Stimulated activated CD4-positive, alpha-beta T cell treated with anti-CD3 and anti-CD28 coated beads, Interleukin-15, amount 100 ng/mL, for 24 hours (primary cell): ENCODE measurements around the gene PRR3.
A peak's percentile ranks its signal among the peaks of the same experiment; 100 is the strongest.
"Not testable (repeated sequence)": the region's sequence is repeated elsewhere in the genome, so short reads cannot be mapped to it uniquely, and the experiment has no call there.

Source experiments
- DNase-seq: peaks from one replicate; pipeline ENCODE4 v3.0.0-alpha.2; 2020

PRR3 gene

GRCh38 chr6:30556906-30557682 lies at the start of gene PRR3:
PRR3 (plus strand) TSS chr6:30557295; CDS start chr6:30557345, 50 bp downstream.
- peak; percentile 95 for DNase-seq

- no peak for DNase-seq
These were observed 49.0 kb upstream of the PRR3 start for GRCh38 chr6:30507849-30508827.

GRCh38 chr6:30508890-30509736 lies 48.0 kb upstream of the PRR3 start:
- DNase-seq: no peak

GRCh38 chr6:30510419-30511168 lies 46.5 kb upstream of the PRR3 start:
- no peak for DNase-seq

- DNase-seq: no peak
These were observed 45.9 kb upstream of the PRR3 start for GRCh38 chr6:30511169-30511546.

GRCh38 chr6:30513451-30513850 lies 43.6 kb upstream of the PRR3 start:
- no peak for DNase-seq

GRCh38 chr6:30515106-30515505 lies 42.0 kb upstream of the PRR3 start:
- DNase-seq: no peak

- DNase-seq: peak; percentile 94
These were observed 40.9 kb upstream of the PRR3 start for GRCh38 chr6:30515944-30516753.

GRCh38 chr6:30516754-30517076 lies 40.4 kb upstream of the PRR3 start:
- not testable (repeated sequence) for DNase-seq

- not testable (repeated sequence) for DNase-seq
These were observed 39.2 kb upstream of the PRR3 start for GRCh38 chr6:30517767-30518504.

- DNase-seq: peak; percentile 67
These were observed 38.5 kb upstream of the PRR3 start for GRCh38 chr6:30518505-30519145.

GRCh38 chr6:30520522-30520921 lies 36.6 kb upstream of the PRR3 start:
- DNase-seq: no peak

- not testable (repeated sequence) for DNase-seq
These were observed 36.0 kb upstream of the PRR3 start for GRCh38 chr6:30521082-30521481.

- not testable (repeated sequence) for DNase-seq
These were observed 35.1 kb upstream of the PRR3 start for GRCh38 chr6:30521952-30522351.

GRCh38 chr6:30526444-30526843 lies 30.7 kb upstream of the PRR3 start:
- DNase-seq: not testable (repeated sequence)

- peak; percentile 73 for DNase-seq
These were observed 27.7 kb upstream of the PRR3 start for GRCh38 chr6:30529349-30529875.

GRCh38 chr6:30530014-30530413 lies 27.1 kb upstream of the PRR3 start:
- DNase-seq: no peak

- no peak for DNase-seq
These were observed 23.4 kb upstream of the PRR3 start for GRCh38 chr6:30533460-30534294.

- no peak for DNase-seq
These were observed 19.2 kb upstream of the PRR3 start for GRCh38 chr6:30537931-30538330.
